ENCODE results near the gene CEP55.

CEP55 gene

DNA sequence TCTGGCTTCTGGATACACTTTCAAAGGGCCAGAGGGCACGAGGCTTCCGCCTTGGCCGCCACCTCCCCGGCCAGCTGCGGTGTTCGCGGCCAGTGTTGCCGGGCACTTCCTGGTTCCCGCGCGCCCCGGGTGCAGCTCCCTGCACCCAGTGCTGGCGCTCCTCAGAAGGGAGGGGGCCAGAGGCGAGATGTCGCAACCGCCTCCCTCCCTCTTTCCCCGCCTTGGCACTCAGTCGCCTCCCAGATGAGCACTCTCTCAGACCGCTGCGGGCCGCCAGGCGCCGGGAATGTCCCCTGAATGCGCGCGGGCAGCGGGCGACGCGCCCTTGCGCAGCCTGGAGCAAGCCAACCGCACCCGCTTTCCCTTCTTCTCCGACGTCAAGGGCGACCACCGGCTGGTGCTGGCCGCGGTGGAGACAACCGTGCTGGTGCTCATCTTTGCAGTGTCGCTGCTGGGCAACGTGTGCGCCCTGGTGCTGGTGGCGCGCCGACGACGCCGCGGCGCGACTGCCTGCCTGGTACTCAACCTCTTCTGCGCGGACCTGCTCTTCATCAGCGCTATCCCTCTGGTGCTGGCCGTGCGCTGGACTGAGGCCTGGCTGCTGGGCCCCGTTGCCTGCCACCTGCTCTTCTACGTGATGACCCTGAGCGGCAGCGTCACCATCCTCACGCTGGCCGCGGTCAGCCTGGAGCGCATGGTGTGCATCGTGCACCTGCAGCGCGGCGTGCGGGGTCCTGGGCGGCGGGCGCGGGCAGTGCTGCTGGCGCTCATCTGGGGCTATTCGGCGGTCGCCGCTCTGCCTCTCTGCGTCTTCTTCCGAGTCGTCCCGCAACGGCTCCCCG, 70.2 kb downstream of the CEP55 start, which contains the start of gene FFAR4:
TSS of gene FFAR4 (plus strand) at position 231 of the 842 bp plus-strand sequence. CDS start at position 287, 56 bp downstream.
- peak; percentile 42 for DNase-seq (ENCODE audit: low spot score)

- no peak for DNase-seq (ENCODE audit: low spot score)
Observed at GRCh38 chr10:93567277-93568104, 71.1 kb downstream of the CEP55 start.

GRCh38 chr10:93568105-93568390, 71.6 kb downstream of the CEP55 start:
- DNase-seq (ENCODE audit: low spot score), result no peak

DNA sequence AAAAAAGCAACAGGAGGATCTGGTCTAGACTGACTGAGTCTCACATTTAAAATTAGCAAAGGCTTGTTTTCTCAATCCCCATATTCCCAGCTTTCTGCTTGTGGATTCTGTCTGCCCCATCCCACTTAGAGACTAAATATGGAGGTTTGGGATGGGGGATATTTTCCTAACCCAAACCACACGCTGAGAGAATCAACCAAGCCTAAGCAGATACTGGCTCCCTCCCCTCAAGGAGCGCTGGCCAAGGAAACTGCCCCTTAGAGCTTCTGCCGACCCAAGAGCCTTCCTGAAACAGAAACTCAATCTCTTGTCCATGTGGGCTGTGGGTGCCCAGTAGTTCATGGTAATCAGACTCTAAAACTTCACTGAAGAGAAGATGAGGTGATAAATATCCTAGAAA, 74.0 kb downstream of the CEP55 start:
- DNase-seq (ENCODE audit: low spot score), result no peak

DNA sequence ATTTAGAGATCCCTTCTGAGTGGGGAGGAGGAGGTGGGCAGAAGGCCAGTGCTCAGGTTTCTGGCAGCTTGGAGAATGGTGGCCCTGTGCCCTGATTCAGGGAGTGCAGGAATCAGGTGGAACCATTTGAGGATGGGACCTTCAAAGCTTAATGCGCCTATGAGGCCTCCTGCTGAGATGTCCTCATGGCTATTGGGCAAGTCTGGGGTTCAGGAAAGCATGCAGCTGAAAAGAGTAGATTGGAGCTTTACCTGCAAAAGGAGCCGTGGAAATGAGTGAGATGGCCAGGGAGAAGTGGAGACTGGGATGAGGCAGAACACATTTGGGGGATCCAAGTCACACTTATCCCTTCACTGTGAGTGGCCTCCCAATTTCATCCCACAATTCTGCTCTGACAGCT, 76.2 kb downstream of the CEP55 start:
- no peak for DNase-seq (ENCODE audit: low spot score)

- DNase-seq (ENCODE audit: low spot score), result peak; percentile 83
Observed at GRCh38 chr10:93573051-93573909, 76.9 kb downstream of the CEP55 start.

DNA sequence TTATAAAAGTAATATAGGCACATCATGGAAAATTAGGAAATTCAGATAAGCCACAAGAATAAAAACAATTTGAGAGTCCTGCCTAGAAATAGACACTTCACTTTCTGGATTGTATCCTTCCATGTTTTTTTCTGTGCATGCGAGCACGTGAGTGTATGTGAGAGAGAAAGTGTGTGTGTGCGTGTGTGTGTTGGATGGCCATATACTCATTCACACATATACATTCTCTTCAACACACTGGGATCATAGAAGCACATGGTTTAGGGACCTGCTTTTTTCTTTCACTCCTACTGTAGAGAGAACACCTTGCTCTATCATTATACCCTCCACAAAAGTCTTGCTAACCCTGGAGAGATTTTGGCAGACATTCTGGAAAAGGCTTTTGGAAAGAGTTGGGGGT, 77.5 kb downstream of the CEP55 start:
- DNase-seq (ENCODE audit: low spot score), result no peak

DNA sequence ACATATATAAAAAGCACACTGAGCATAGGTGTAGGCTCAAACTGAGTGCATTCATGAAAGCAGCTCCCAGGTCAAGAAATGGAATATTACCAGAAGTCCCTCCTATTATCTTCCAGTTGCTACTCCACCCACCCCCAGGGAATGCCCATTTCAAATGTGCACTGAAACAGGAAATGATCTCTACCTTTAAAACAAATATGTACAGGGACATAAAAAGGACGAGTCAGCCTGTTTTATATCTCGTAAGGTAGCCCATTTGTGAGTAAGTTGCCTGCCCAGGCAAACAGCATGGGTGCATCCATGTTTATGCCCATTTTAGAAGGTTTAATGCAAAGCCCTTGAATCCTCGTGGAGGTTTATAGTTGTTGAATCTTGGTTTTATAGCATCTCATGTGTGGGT, 80.5 kb downstream of the CEP55 start:
- no peak for DNase-seq (ENCODE audit: low spot score)

DNA sequence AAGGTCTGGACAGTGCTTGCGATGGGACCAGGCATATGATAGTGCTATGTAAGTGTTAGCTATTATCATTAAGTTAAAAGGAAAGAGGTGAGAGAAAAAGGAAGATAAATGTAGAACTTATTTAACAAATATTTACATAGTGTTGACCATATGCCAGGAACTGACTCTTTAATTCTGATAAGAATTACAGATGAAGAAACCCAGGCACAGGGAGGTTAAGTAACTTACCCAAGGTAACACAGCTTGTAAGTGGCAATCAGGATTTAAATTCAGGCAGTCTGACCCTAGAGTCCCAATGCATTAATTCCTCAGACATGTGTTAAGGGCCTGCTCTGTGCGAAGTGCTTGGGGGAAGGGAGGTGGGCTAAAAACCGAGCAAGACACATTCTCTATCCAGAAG, 81.2 kb downstream of the CEP55 start:
- no peak for DNase-seq (ENCODE audit: low spot score)
